ENCODE results near the gene PRRT3.

PRRT3 gene

DNA sequence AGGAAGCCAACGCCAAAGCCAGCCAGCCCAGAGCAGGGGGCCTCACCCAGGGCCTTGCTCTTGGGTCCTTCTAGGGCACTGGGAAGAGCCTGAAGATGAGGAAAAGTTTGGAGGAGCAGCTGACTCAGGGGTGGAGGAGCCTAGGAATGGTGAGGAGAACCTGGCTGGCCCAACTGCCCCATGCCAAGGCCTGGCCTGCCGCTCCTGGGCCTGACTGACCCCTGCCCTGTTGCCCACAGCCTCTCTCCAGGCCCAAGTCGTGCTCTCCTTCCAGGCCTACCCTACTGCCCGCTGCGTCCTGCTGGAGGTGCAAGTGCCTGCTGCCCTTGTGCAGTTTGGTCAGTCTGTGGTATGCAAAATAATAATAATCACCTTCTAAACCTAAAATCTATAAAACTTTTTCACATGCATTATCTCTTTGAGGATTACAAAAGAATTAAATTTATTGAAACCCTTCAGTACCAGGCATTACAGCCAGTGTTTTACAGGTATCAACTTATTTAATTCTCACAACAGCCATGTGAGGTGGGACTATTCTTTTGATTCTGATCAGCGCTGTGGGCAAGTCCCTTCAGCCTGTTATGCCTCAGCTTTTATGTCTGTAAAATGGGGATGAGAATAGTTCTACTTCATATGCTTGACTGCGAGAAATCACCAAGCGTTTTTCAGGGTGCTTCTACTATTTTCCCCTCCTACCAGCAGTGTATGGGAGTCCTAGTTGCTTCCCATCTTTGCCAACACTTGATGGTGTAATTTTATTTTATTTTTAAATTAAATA is 33.8 kb downstream of the PRRT3 start:
- Mint-ChIP-seq H3K36me3 (ENCODE audit: low read depth) (peaks cover 5% of the 10 kb centered on the region), H3K27ac (peak overlapping the region; percentile 89), H3K9me3 (no peaks in the 10 kb centered on the region), H3K4me1 (ENCODE audit: low read depth) (peaks cover 37% of the 10 kb centered on the region), H3K27me3 (no peaks in the 10 kb centered on the region), H3K4me3 (no peak overlapping the region)
- intact Hi-C loops (cut with micrococcal nuclease): loop anchor here (5.0 to 10.0 kb wide), 2 partner anchors 71 to 214 kb away; partner anchors contain the start of gene CPNE9

DNA sequence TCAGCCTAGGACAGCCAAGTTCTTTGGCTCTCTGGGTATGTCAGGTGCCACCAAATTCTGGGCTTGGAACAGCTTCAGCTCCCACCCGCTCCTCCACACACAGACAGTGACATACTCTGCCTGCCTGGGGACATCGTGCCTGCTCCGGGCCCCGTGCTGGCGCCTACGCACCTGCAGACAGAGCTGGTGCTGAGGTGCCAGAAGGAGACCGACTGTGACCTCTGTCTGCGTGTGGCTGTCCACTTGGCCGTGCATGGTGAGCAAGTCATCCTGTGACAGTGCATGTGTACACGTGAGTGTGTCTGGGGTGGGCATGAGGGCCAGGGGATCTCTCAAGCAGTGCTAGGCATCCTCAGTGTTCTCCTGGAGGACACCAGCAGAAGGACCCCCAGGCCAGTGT is 34.4 kb downstream of the PRRT3 start:
- H3K27ac Mint-ChIP-seq: peak overlapping the region; percentile 89
- intact Hi-C loops (cut with micrococcal nuclease): loop anchor here (2.0 to 10.0 kb wide), 3 partner anchors 15 to 213 kb away; partner anchors contain the start of genes CPNE9 and CRELD1
- H3K4me3 Mint-ChIP-seq: no peak overlapping the region
- peaks cover 5% of the 10 kb centered on the region for H3K36me3 Mint-ChIP-seq (ENCODE audit: low read depth)
- H3K27me3 Mint-ChIP-seq: no peaks in the 10 kb centered on the region
- H3K4me1 Mint-ChIP-seq (ENCODE audit: low read depth): peaks cover 37% of the 10 kb centered on the region
- H3K9me3 Mint-ChIP-seq: no peaks in the 10 kb centered on the region

DNA sequence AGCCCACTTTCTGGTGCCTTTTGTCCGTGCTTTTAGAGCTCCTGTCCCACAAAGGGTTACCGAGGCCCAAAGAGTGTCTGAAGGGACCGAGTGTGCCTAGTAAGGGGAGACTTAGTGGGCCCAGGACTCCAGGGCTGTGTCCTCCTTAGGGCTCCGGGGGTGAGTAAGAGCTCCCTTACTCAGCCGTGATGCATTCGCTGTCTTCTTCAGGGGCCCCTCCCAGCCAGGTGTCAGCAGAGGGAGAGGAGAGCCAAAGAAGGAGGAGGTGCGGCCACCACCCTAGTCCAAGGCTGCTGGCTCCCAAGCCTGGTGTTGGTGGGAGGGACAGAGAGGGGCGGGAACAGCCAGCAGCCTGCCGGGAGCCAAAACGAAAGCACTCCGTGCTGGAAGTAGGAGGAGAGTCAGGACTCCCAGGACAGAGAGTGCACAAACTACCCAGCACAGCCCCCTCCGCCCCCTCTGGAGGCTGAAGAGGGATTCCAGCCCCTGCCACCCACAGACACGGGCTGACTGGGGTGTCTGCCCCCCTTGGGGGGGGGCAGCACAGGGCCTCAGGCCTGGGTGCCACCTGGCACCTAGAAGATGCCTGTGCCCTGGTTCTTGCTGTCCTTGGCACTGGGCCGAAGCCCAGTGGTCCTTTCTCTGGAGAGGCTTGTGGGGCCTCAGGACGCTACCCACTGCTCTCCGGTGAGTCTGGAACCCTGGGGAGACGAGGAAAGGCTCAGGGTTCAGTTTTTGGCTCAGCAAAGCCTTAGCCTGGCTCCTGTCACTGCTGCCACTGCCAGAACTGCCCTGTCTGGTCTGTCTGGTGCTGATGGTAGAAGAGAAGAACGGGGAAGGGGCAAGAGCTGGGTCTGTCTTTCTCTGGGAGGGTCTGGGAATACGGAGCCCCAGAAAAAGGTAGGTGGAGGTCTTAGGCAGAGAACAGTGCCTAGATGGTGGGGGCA is 35.2 kb downstream of the PRRT3 start, which contains the start of gene IL17RC:
TSS of gene IL17RC (plus strand) at position 365 of the 947 bp plus-strand sequence. CDS start at position 583, 218 bp downstream.
- peak within 1 kb of the TSS; percentile 79 for H3K4me3 Mint-ChIP-seq
- peaks cover 5% of the 10 kb centered on the region for H3K36me3 Mint-ChIP-seq (ENCODE audit: low read depth)
- H3K27ac Mint-ChIP-seq: peak within 1 kb of the TSS; percentile 89
- H3K4me1 Mint-ChIP-seq (ENCODE audit: low read depth): peaks cover 44% of the 10 kb centered on the region
- peaks cover 3% of the 10 kb centered on the region for H3K27me3 Mint-ChIP-seq
- intact Hi-C loops (cut with micrococcal nuclease): loop anchor here (2.0 to 10.0 kb wide), 3 partner anchors 16 to 212 kb away; partner anchors contain the start of genes CPNE9 and CRELD1
- H3K9me3 Mint-ChIP-seq: no peaks in the 10 kb centered on the region

DNA sequence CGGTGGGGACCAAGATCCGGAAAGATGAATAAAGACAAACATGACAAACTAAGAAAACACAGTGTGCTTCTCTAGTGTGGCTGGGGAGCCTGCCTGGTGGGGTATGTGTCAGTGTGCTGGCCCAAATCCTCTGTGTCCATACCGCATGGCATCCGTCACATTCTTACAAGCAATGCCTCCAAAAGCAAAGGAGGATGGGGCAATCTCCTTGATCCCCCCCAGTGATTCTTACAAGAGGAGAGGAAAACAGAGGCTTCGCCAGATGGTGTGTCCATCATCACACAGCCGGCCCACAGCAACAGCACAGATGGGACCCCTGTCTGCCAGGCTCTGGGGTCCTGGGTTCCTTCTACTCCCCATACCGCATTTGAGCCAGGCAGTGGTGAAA is 35.9 kb downstream of the PRRT3 start:
- Mint-ChIP-seq H3K9me3 (no peaks in the 10 kb centered on the region), H3K27ac (peak overlapping the region; percentile 89), H3K4me1 (ENCODE audit: low read depth) (peaks cover 51% of the 10 kb centered on the region), H3K27me3 (peaks cover 3% of the 10 kb centered on the region), H3K4me3 (peak overlapping the region; percentile 79), H3K36me3 (ENCODE audit: low read depth) (peaks cover 5% of the 10 kb centered on the region)
- intact Hi-C loops (cut with micrococcal nuclease): loop anchor here (2.0 to 10.0 kb wide), 3 partner anchors 16 to 212 kb away; partner anchors contain the start of genes CPNE9 and CRELD1

DNA sequence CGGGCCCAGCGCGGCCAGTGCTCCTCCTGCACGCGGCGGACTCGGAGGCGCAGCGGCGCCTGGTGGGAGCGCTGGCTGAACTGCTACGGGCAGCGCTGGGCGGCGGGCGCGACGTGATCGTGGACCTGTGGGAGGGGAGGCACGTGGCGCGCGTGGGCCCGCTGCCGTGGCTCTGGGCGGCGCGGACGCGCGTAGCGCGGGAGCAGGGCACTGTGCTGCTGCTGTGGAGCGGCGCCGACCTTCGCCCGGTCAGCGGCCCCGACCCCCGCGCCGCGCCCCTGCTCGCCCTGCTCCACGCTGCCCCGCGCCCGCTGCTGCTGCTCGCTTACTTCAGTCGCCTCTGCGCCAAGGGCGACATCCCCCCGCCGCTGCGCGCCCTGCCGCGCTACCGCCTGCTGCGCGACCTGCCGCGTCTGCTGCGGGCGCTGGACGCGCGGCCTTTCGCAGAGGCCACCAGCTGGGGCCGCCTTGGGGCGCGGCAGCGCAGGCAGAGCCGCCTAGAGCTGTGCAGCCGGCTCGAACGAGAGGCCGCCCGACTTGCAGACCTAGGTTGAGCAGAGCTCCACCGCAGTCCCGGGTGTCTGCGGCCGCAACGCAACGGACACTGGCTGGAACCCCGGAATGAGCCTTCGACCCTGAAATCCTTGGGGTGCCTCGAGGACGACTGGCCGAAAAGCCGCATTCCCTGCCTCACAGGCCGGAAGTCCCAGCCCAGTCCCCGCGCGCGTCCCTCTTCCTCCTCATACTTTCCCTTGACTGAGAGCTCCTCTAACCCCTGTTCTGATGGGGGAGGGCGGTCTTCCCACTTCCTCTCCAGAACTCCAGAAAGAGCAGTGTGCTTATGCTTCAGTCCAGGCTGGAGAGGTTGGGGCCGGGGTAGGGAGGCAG is 36.7 kb downstream of the PRRT3 start:
- Mint-ChIP-seq H3K27me3 (peaks cover 3% of the 10 kb centered on the region), H3K4me3 (peak overlapping the region; percentile 79), H3K9me3 (no peaks in the 10 kb centered on the region), H3K4me1 (ENCODE audit: low read depth) (peaks cover 55% of the 10 kb centered on the region), H3K36me3 (ENCODE audit: low read depth) (no peaks in the 10 kb centered on the region), H3K27ac (peak overlapping the region; percentile 89)
- intact Hi-C loops (cut with micrococcal nuclease): loop anchor here (2.0 to 10.0 kb wide), 4 partner anchors 17 to 211 kb away; partner anchors contain the start of genes CPNE9, CRELD1 and JAGN1

DNA sequence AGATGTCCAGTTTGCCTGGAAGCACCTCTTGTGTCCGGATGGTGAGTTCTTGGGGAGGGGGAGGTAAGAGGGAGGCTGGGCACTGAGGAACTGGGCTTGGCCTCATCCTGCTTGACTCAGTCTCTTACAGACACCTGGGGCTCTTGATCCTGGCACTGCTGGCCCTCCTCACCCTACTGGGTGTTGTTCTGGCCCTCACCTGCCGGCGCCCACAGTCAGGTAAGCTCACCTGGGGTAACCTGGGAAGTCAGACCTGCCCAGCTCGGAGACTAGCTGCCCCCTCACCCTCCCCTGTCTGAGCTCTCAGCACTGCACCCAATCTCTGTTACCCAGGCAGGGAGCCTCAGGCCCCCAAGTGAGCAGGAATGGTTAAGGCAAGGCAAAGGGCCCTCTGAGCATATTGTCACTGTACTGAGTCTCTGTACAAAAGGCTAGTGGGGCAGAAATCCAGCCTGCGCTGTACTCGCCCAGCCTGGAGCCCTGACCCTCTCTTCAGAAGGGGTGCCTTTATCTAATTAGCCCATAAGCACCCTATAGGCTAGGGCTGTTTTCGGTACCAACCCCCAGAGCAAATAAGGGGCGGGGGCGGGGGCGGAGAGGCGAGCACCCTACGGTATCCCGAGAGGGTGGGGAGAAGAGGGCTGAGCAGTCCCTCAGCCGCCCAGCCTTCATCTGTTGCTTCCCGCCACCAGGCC is 37.5 kb downstream of the PRRT3 start:
- Mint-ChIP-seq H3K27me3 (peaks cover 3% of the 10 kb centered on the region), H3K4me1 (ENCODE audit: low read depth) (peaks cover 58% of the 10 kb centered on the region), H3K9me3 (no peaks in the 10 kb centered on the region), H3K4me3 (peak overlapping the region; percentile 79), H3K27ac (peak overlapping the region; percentile 89), H3K36me3 (ENCODE audit: low read depth) (no peaks in the 10 kb centered on the region)
- intact Hi-C loops (cut with micrococcal nuclease): loop anchor here (2.0 to 10.0 kb wide), 3 partner anchors 24 to 210 kb away; partner anchors contain the start of genes CPNE9 and JAGN1

DNA sequence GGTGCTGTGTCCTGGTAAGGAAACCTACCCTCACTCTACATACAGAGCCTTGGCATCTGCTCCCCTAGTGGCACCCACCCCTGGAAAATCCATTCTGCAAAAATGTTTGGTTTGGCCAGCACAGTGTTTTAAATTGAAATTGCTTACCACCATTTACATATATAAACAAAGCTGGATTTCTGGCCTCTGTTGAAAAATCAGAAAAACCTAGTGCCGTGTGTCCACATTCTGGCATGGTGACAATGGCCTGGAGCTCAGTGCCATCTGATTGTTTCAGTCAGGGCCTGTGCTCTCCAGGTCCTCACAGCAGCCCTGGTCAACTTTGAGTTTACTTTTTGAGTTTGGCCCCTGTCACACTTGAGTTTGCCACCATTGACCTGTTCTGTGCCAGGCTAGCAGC is 38.2 kb downstream of the PRRT3 start:
- Mint-ChIP-seq H3K4me1 (ENCODE audit: low read depth) (peaks cover 65% of the 10 kb centered on the region), H3K27ac (peak overlapping the region; percentile 89), H3K9me3 (no peaks in the 10 kb centered on the region), H3K27me3 (peaks cover 3% of the 10 kb centered on the region), H3K36me3 (ENCODE audit: low read depth) (no peaks in the 10 kb centered on the region), H3K4me3 (no peak overlapping the region)
- intact Hi-C loops (cut with micrococcal nuclease): loop anchor here (2.0 to 10.0 kb wide), 2 partner anchors 23 to 209 kb away; partner anchors contain the start of genes CPNE9 and JAGN1

DNA sequence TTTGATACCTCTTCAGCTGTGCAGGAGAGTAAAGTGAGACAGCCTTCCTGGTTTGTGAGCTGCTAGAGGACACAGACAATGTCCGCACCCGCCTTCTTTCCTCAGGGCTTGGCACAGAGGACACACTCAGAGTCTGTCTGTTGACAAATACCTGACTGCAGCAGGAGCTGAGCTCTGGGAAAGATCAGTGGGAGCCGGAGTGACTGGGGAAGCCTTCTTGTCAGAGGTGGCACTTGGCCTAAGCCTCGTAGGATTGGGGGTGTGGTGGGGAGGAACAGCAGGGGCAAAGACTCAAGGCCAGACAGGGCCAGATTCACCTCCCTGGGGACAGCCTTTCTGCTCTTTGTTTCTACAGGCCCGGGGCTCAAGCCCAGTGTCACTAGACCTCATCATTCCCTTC is 38.6 kb downstream of the PRRT3 start:
- intact Hi-C loops (cut with micrococcal nuclease): loop anchor here (10.0 kb wide), 1 partner anchor 209 kb away; the partner anchor contains the start of gene CPNE9
- H3K36me3 Mint-ChIP-seq (ENCODE audit: low read depth): no peaks in the 10 kb centered on the region
- no peaks in the 10 kb centered on the region for H3K9me3 Mint-ChIP-seq
- peaks cover 3% of the 10 kb centered on the region for H3K27me3 Mint-ChIP-seq
- no peak overlapping the region for H3K4me3 Mint-ChIP-seq
- H3K4me1 Mint-ChIP-seq (ENCODE audit: low read depth): peaks cover 66% of the 10 kb centered on the region
- H3K27ac Mint-ChIP-seq: no peak overlapping the region

DNA sequence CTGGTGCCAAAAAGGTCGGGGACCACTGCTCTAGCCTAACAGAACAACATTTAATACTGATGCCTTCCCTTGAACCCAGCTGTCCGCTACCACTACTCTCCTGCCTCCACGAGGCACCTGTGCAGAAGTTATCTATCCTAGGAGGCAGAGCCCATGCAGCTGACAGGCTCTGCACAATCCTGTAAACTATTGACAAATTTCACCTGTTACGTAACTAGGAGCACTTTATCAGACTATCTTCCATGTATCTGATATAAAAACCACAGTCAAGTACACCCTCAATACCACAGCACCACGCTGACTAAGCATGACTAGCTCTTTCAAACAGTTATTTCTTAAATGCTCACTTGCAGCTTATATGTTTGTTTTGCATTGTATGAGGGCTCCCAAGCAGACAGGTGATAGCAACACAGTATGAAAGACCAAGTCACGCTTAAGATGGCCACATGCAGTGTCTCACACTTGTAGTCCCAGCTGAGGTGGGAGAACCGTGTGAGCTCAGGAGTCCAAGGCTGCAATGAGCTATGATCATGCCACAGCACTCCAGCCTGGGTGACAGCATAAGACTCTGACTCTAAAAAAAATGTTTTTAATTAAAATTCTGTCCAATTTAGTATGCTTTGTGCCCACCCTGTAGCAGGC is 39.8 kb downstream of the PRRT3 start:
- peaks cover 54% of the 10 kb centered on the region for H3K4me1 Mint-ChIP-seq (ENCODE audit: low read depth)

DNA sequence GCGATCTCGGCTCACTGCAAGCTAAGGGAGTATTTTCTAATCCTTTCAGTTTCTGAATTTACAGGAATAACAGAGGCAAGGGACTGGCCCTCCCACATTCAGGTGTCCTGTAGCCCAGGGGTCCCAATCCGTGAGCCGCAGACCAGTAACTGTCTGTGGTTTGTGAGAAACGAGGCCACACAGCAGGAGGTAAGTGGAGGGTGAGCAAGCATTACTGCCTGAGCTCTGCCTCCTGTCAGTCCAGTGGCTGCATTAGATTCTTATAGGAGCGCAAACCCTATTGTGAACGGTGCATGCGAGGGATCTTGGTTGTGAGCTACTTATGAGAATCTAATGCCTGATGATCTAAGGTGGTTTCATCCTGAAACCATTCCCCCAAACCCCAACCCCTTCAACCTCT is 40.3 kb downstream of the PRRT3 start:
- no peaks in the 10 kb centered on the region for H3K9me3 Mint-ChIP-seq
- H3K27ac Mint-ChIP-seq: no peak overlapping the region
- H3K4me3 Mint-ChIP-seq: no peak overlapping the region
- intact Hi-C loops (cut with micrococcal nuclease): loop anchor here (10.0 kb wide), 1 partner anchor 207 kb away; the partner anchor contains the start of gene CPNE9
- H3K27me3 Mint-ChIP-seq: peaks cover 3% of the 10 kb centered on the region
- peaks cover 49% of the 10 kb centered on the region for H3K4me1 Mint-ChIP-seq (ENCODE audit: low read depth)
- no peaks in the 10 kb centered on the region for H3K36me3 Mint-ChIP-seq (ENCODE audit: low read depth)

More for the DNA sequence above, 39.8 kb downstream of the PRRT3 start:
- H3K9me3 Mint-ChIP-seq: no peaks in the 10 kb centered on the region
- no peak overlapping the region for H3K27ac Mint-ChIP-seq
- intact Hi-C loops (cut with micrococcal nuclease): loop anchor here (10.0 kb wide), 1 partner anchor 208 kb away; the partner anchor contains the start of gene CPNE9
- peaks cover 3% of the 10 kb centered on the region for H3K27me3 Mint-ChIP-seq
- no peak overlapping the region for H3K4me3 Mint-ChIP-seq
- H3K36me3 Mint-ChIP-seq (ENCODE audit: low read depth): no peaks in the 10 kb centered on the region

DNA sequence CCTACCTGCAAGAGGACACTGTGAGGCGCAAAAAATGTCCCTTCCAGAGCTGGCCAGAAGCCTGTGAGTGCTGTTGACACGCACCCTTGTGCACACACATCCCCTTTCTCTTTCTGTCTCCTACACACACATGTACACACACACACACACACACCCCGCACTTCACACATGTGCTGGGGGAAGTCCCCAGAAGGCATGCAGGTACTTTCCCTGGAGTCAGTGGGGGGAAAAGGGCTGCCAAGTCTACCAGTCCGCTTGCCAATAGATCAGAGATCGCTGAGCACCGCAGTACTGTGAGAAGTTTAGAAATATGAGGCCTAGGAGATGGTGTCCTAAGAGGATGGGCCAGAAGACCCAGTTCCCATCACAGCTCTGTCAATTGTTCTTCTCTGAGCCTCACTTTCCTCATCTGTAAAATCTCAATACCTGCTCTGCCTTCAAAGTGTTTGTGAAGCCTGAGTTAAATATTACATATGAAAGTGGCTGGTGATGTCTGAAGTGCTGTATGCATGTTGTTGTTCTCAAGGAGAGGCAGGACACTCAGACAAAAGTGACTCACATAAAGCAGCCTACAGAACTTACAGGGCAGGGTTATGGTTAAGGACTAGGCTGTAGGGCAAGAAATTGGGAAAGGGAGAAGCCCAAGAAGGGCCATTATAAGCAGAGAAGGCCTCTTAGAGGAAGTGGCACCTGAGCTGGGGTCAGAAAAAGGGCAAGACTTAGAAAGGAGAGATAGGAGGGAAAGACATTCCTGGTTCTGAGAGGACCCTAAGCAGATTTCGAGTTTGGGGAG is 42.8 kb downstream of the PRRT3 start:
- intact Hi-C loops (cut with micrococcal nuclease): loop anchor here (10.0 kb wide), 1 partner anchor 205 kb away; the partner anchor contains the start of gene CPNE9
- Mint-ChIP-seq H3K27me3 (peaks cover 3% of the 10 kb centered on the region), H3K9me3 (no peaks in the 10 kb centered on the region), H3K27ac (no peak overlapping the region), H3K36me3 (ENCODE audit: low read depth) (no peaks in the 10 kb centered on the region), H3K4me3 (no peak overlapping the region), H3K4me1 (ENCODE audit: low read depth) (peaks cover 32% of the 10 kb centered on the region)
